GM21515 (cell line): ENCODE measurements around the gene TNFRSF4.

Experiments
- ATAC-seq: cut with Tn5 transposase; IDR thresholded peaks from one replicate; pipeline ENCODE4 v1.9.1; 2021; ENCODE audit not compliant: unreplicated experiment

TNFRSF4 gene

GRCh38 chr1:1170215-1171091 is 43.5 kb downstream of the TNFRSF4 start:
- no peak for ATAC-seq

GRCh38 chr1:1169429-1170214 is 44.3 kb downstream of the TNFRSF4 start:
- ATAC-seq = no peak

DNA sequence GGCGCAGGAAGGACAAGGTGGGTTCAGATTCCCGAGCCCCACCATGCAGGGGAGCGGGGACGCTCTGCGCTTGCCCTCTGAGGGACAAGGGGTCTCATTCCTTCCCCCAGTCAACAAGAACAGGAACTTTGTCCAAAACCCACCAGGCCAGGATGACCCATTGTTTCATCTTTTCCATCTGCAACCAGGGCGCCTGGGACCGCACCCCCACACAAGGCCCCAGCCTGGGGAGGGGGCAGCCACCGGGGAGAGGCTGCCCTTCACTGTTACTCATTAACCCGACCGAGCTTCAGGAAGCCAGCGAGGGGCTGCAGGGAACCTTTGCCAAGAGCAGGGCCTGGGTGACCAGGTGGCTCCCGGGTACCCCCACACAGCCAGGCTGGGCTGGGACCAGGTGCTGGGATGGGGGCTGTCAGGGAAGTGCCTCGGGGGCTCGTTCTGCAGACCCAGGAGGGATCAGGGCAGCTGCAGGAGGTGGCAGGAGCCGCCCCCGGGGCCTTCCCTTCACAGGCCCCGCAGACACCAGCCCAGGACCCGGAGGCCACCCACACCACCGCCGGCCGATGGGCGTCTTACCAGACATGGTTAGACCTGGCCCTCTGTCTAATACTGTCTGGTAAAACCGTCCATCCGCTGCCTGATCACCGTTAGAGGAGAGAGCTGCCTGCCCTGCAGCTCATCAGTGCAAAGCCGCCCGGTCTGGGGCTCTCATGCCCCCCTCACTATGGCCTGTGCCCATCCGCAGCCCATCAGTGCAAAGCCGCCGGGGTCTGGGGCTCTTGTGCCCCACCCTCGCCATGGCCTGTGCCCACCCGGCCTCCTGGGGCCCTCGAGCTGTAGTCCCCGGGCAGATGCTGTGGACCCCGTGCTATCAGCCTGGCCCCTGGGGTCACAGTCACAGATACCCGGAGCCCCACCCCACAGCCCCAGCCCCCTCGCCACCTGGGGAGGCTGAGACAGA is 45.2 kb downstream of the TNFRSF4 start:
- no peak for ATAC-seq

- ATAC-seq = no peak
Measured at GRCh38 chr1:1167841-1168450, 46.0 kb downstream of the TNFRSF4 start.

- ATAC-seq = no peak
Measured at GRCh38 chr1:1167398-1167821, 46.5 kb downstream of the TNFRSF4 start.

DNA sequence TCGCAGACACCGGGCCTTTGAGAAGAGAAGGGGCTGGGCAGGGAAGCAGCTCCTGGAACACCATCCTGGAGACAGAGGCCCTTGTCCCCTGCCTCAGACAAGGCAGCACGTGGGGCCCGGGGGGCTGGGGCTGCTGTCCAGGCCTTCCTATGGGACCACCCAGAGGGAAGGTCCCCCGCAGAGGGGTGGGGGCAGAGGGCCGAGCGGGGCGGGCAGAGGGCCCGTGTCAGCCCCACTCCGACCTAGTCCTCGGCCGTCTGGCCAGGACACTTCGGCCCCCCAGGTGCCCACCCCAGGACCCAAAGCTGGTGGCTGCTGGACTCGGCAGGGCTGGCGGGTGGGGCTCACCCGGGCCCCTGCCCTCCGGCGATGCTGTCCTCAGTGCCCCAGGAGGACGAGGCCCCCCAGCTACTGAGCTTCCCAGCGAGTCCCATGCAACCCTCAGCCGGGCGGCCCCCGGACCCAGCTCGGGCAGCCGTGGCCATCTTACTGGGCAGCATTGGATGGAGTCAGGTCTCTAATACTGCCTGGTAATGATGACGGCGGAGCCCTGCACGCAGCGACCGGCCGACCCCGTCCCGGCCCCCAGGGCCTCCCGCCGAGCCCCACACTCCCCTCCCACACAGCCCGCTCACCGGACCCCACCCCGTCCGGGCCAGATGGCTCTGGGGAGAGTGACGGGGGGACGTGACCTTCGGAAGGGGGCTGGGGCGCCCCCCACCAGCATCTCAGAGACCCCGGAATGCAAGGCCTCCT is 47.1 kb downstream of the TNFRSF4 start:
- ATAC-seq = no peak

DNA sequence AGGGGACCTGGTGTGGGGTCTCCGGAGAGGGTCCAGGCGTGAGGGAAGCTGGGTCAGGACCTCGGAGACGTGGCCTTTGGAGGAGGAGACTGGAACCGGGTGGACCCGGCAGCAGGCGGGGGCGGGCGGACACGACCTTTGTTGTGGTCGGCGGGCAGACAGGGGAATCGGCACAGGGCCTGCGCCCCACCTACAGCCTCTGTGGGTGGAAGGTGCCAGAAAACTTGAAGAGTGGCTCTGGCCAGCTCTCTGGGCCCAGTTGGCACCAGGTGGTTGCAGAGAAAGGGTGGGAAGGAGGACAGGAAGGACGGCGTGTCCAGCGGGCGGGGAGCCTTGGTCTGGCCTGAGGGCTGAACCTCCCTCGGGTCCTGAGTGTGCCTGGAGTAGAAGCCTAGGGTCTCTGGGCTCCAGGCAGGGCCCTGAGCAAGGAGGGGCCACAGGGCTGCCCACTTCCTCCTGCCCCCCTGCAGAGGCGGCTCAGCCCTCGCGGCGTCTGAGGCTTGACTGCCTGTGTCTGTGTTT is 48.0 kb downstream of the TNFRSF4 start:
- no peak for ATAC-seq

DNA sequence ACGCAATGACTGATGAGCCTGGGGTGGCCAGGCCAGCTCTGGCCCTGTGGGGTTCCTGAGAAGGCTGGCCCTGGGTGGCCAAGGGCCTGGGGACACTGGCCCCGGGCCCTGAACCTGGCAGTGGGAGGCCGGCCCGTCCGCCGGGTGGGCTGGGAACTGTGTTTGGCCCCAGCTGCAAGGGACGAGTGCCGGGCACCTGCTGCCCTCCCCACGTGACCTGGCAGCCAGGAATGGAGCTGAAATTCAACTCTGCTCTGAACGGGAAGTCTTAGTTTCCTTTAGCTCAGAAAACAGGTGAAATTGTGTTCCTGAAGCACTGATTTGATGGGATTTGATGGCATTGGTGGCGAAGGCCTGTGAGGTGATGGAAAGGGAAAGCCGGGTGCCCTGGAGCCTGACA is 48.5 kb downstream of the TNFRSF4 start:
- ATAC-seq = no peak

DNA sequence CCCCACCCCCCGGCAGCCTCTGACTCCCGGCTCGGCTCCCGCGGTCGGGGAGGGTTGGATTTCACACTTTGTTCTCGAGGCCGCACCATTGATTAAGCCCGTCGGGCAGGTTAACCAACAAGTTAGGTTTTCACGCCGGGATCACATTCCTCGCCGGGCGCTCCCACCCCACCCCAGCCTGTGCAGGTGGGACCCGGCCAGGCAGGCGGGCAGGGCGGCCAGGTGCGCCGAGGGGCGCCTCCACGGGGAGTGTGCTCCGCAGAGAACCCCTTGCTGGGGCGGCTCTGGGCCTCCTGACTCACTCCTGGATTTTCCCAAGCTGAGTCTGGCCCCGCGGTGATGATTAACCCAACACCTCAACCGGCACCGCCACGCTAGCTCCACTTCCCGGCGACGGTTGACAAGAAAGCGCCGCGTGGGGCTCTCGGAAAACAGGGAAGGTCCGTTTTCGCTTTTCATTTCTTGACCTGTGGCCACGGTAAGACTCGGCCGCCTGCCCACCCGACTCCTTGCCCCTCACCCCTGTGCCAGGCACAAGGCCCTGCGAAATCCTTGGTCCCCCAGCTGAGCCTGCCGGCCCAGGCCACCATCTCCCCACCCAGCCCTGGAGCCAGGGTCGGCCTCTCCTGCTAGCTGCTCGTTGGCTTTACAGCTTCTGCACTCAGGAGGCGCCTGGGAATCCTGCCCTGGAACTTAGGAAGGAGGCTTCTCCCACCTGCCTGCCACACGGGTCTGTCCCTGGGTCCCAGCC is 49.1 kb downstream of the TNFRSF4 start:
- no peak for ATAC-seq

GRCh38 chr1:1164361-1164700 is 49.6 kb downstream of the TNFRSF4 start:
- ATAC-seq = no peak

DNA sequence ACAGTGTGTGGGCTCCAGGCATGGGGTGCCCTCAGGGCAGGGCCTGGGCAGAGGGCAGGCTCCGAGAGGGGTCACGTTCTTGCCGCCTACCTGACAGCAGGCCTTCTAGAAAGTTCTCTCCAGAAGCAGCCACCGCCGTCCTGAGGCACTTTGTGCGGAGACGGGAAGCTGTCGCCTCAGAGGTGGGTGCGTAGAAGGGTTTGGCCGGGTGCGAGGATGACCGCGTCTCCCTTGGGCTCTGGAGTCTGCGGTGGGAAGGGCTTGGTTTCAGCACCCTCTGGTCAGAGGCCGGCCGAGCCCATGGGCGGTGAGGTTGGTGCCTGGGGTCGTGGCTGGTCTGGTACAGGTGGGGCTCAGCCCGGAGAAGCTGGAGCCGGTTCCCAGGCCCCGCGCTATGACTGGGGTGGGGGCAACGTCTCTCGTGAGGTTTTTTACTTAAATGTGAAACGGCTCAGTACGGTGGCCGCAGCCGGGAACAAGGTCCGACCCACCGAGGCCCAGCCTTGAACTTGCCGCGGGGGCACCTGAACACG is 50.3 kb downstream of the TNFRSF4 start:
- ATAC-seq = no peak

GRCh38 chr1:1162597-1163537 is 51.1 kb downstream of the TNFRSF4 start:
- no peak for ATAC-seq

- ATAC-seq = no peak
Measured at GRCh38 chr1:1161683-1162079, 52.3 kb downstream of the TNFRSF4 start.
